ENCODE measurements around the gene ACOD1.

- TF ChIP-seq POLR2A (IDR thresholded peaks at IDR 0.05; ENCODE audit: low read depth, low read length) (no peak), TAF1 (IDR thresholded peaks at IDR 0.05; ENCODE audit: borderline replicate concordance, low read depth, low read length) (no peak)
Measured at GRCh38 chr13:76976490-76976889, 28.2 kb downstream of the ACOD1 start.

Data from GM12892 (cell line).